NOMO-1 treated with dmso at 0.1 percent for 144 hours (cell line): ENCODE measurements around the gene E2F8.

ENCODE experiments used
- DNase-seq: peaks from one replicate; lab custom pipeline; 2025; ENCODE audit not compliant: unreplicated experiment; lab: John Stamatoyannopoulos, UW

E2F8 gene

GRCh38 chr11:19252394-19253152 lies 11.8 kb upstream of the E2F8 start:
- no peak for DNase-seq

DNA sequence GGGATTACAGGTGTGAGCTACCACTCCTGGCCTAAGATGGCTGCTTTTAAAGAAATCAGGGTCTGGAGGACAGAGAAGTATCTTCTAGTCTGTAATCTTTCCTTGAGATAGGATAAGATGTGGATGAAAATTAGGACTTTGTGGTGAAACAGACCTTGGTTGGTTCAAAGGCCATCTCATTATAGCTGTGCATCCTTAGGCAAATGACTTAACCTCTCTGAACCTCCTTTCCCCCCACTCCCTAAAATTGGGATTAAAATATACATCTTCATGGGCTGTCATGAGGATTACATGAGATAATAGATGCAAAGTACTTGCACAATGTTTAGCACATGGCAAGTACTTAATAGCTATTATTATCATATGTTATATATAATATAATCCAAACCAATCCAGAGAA lies 10.8 kb upstream of the E2F8 start:
- no peak for DNase-seq

GRCh38 chr11:19246816-19247215 lies 6.1 kb upstream of the E2F8 start:
- DNase-seq: no peak

DNA sequence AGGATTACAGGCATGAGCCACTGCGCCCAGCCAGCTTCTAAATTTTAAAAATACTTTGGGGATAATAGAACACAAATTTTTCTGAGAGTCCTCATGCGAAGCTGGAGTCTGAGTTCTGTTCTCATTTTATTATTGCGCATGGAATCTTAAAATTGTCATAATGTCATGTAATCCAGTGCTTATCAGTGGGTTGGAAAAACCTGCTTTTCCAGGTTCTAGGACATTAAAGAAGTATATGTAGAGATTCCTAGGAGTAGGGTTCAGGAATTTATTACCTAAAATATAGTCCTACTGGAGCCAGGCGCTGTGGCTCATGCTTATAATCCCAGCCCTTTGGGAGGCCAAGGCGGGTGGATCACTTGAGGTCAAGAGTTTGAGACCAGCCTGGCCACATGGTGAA lies 4.6 kb upstream of the E2F8 start:
- no peak for DNase-seq

- no peak for DNase-seq
These were observed 3.9 kb upstream of the E2F8 start for GRCh38 chr11:19244621-19245020.

- peak; percentile 11 for DNase-seq
These were observed 3.3 kb upstream of the E2F8 start for GRCh38 chr11:19244084-19244483.

GRCh38 chr11:19243613-19244012 lies 2.9 kb upstream of the E2F8 start:
- peak; percentile 31 for DNase-seq

- no peak for DNase-seq
These were observed 2.4 kb upstream of the E2F8 start for GRCh38 chr11:19243143-19243542.

GRCh38 chr11:19242179-19242932 lies 1.6 kb upstream of the E2F8 start:
- DNase-seq: no peak

DNA sequence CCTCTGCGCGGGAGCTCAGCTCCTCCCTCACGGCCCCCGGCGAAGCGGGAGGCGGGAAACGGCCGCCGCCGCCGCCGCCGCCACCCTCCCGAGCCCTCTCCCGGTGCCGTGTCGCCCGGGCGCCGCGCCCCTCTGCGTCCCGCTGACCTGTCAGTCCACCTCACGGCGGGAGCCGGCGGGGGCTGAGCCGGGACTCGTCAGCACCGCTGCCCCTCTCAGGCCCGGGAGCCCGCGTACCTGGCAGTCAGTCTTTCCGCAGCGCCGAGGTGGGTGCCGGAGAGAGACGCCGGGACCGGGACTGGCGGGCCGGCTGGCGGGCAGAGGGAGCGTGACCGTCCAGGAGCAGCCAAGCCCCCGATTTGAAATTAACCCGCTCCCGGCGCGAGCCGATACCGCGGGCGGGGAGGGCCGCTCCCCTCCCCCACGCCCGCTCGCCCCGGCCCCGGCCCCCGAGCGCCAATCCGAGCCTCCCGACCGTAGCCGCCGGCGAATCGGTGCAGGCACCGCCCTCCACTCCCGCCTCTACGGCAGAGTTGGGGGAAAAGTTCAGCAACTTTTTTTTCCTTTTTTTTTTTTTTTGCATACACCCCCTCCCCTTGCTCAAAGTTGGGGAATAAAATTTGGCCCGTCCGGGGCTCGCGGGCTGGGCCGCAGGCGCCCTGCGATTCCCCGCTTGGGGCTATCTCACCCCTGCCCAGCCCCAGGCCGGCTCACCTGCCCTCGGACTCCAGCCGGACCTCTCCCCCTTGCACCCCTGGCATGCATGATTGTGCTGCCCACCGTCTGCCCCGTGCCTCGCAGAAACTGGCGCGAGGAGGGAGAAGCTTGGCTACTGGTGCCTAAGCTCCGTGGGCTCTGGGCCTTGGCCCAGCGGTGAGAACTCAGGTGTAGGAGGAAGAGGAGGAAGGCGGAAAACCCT lies 774 bp upstream of the E2F8 start:
- peak; percentile 32 for DNase-seq

- no peak for DNase-seq
These were observed 1.7 kb downstream of the E2F8 start for GRCh38 chr11:19239039-19239438.

DNA sequence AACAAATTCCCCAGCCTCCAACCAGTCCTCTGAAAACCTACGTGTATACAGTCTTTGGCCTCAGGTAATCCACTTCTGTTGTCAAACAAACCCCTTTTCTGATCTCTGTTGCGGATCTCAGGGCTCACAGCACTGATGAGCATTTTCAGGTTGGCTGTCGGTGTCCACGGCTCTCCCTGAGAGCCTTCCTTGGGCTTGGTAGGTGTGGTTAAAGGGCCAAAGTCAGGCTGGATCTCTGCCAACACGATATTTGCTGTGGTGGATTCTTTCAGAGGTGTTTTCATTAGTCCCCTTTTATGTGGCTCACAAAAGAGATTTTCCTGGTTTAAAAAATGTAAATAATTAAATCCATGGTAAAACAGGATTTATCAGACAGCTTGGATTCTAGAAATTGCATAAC lies 2.9 kb downstream of the E2F8 start:
- no peak for DNase-seq

DNA sequence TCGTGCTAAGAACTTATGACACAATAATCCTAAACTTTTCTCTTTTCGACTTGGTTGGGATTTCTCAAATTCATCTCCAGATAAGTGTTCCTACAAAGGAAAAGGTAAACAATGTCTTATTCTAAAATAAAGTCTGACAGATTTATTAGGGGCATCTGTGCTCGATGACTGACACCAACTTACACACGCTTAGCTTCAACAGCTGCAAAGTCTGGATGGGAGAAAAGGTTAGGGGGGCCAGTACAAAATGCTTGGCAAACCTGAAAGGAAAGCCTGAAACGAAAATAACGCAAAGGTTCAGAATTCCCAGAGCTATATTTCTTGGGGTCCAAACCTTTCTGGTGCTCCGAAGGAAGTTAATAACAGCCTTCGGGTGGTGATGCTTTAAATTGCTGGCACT lies 3.4 kb downstream of the E2F8 start:
- no peak for DNase-seq

DNA sequence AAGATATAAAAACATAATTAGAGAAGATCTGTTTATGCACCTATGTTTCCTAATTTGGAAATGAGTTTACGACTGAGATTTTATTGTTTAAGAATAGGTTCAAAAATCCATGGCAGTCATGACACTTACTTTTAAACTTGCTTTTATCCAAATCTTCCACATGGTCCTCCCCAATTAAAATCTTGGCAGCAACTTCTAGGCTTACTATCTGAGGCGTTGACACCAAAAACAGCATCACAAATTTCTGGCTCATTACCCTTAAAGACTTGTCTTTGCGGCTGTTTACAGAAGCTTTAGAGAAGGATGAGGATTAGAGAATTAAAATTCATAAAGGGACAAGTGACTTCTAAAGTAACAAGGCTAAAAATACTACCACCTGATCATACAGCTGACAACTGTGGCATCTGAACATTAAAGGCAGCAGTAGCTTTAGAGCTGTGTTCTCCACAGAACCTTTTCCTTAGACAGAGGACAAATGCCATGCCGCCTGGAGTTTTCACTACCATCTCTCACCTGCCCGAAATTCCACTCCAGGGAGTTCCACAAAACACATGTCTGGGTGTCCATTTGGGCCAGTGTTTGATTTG lies 6.4 kb downstream of the E2F8 start:
- DNase-seq: no peak

- DNase-seq: no peak
These were observed 7.7 kb downstream of the E2F8 start for GRCh38 chr11:19232910-19233503.

DNA sequence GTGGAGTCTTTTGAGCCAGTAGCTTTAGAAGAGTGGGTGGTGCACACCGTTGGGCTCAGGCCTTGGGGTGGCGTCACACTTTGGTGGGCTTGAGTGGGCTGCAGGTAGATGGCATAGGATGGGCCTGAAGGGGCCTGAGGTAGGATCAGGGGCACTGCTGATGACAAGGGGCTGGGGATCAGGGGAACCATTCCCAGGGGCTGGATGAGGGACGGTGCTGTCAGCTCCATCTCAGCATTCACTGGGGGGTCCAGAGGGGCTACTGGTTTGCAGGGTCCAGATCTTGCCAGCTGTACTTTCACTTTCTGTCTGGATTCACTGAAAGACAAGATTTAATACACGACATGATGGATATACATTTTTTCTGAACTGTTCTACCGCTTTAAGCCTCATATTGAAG lies 11.1 kb downstream of the E2F8 start:
- DNase-seq: no peak

- DNase-seq: no peak
These were observed 11.8 kb downstream of the E2F8 start for GRCh38 chr11:19228968-19229367.

- DNase-seq: no peak
These were observed 14.2 kb downstream of the E2F8 start for GRCh38 chr11:19226378-19227195.

DNA sequence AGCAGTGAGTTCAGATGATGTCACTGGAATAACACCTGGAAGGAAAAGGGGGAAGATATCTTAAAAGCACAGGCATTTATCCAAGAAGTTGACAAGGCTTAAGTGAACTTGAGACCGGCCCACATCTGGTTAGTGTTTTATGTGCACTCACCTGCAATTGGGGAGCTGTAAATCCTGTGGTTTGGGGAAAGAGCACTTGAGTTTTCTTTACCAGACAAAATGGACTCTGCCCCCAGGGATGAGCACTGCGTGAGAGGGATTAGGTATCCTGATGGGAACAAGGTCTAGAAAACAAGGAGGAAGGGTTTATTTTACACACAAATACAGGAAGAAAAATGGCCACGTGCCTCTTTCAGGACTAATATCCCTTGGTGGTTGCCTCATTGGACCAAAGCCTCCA lies 15.2 kb downstream of the E2F8 start:
- DNase-seq: no peak

DNA sequence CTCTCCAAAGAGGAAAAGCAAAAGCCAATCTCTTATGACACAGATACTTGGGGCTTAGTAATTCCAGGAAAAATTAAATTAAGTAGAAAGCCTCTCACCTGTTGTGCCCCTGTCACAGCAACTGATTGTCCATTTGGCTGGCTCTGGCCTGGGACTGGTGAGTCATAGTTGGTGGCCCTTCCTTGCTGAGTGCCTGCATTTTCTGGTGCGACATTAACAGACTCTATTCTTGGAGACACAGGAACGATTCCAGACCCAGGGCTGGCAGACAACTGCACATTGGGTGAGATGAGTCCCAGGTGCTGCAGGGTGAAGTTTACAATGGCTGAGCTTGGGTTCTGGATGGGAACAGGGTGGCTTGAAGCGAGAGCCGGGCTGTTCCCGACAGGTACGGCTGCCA lies 15.6 kb downstream of the E2F8 start:
- no peak for DNase-seq
